GM12872 (cell line): ENCODE measurements around the gene NDST3.

Experiments
- CTCF ChIP-seq: IDR thresholded peaks from 3 replicates; pipeline ENCODE4 v1.5.1; 2011; ENCODE audit warnings: low read depth, mild to moderate bottlenecking, low read length, moderate library complexity; ENCODE audit not compliant: insufficient read depth

Gene NDST3

GRCh38 chr4:118077767-118078105, 43.5 kb downstream of the NDST3 start:
- no peak for TF ChIP-seq CTCF

GRCh38 chr4:118081434-118081833, 47.1 kb downstream of the NDST3 start:
- TF ChIP-seq CTCF: no peak

GRCh38 chr4:118082182-118082581, 47.9 kb downstream of the NDST3 start:
- no peak for TF ChIP-seq CTCF

- TF ChIP-seq CTCF: no peak
Observed at GRCh38 chr4:118085700-118086099, 51.4 kb downstream of the NDST3 start.

GRCh38 chr4:118086344-118086743, 52.1 kb downstream of the NDST3 start:
- TF ChIP-seq CTCF: no peak

GRCh38 chr4:118087366-118087765, 53.1 kb downstream of the NDST3 start:
- no peak for TF ChIP-seq CTCF

GRCh38 chr4:118099106-118099505, 64.8 kb downstream of the NDST3 start:
- TF ChIP-seq CTCF: no peak

GRCh38 chr4:118102195-118102594, 67.9 kb downstream of the NDST3 start:
- TF ChIP-seq CTCF: no peak
